B cell (primary cell): ENCODE results near the gene NCBP2. TPM values are rescaled to one million over a fixed set of nuclear protein-coding genes. Genes with fewer than 3 reads are reported as not detected.

Experiments
- ATAC-seq: fragments of 200-7000 bp; cut with Tn5 transposase; one replicate; pipeline ENCODE4 v1.10.0; 2021; ENCODE audit warnings: low read depth, mild to moderate bottlenecking, moderate number of reproducible peaks, moderate library complexity
- CTCF ChIA-PET: fragments of 350-600 bp; sonication (Branson Sonifier 250); formaldehyde crosslinking; loops from one replicate; lab custom pipeline; 2021; ENCODE audit warnings: antibody characterized with exemption, inconsistent platforms; lab: Charles Lee
- POLR2A ChIA-PET: fragments of 350-600 bp; sonication (Branson Sonifier 250); formaldehyde crosslinking; loops from one replicate; lab custom pipeline; 2021; ENCODE audit warnings: antibody characterized with exemption; lab: Charles Lee
- DNase-seq: peaks from one replicate; pipeline ENCODE4 v3.0.0; 2013
- H2AFZ ChIP-seq: 2 replicates; pipeline ENCODE4 v1.6.1; 2012; ENCODE audit warnings: mild to moderate bottlenecking, low read depth, low read length; ENCODE audit not compliant: insufficient read depth, poor library complexity, severe bottlenecking
- H3K27ac ChIP-seq, 2 donors: 1 replicate in 1 of 2; 2 replicates in 1 of 2; pipeline ENCODE4 v1.5.1; 2012 to 2013; ENCODE audit warnings: low read length in 2 of 2, mild to moderate bottlenecking in 2 of 2, moderate library complexity in 1 of 2
- H3K27me3 ChIP-seq, 4 experiments: fragments of 200-600 bp in 1 of 4; sonication (generic) in 1 of 4; replicated peaks in 1 of 4; 1 replicate in 2 of 4; 2 replicates in 2 of 4; pipeline versions ENCODE4 v1.6.1 to v1.7.0; 2013 to 2016; ENCODE audit warnings: low read length in 3 of 4, mild to moderate bottlenecking in 2 of 4, mixed read lengths in 1 of 4, moderate library complexity in 1 of 4; ENCODE audit not compliant: insufficient read depth in 4 of 4, control insufficient read depth in 3 of 4; ENCODE audit errors: control extremely low read depth in 1 of 4
- H3K36me3 ChIP-seq, 2 experiments: replicated peaks in 1 of 2; 1 replicate in 1 of 2; 2 replicates in 1 of 2; pipeline versions ENCODE4 v1.6.1 to v1.7.1; 2013; ENCODE audit warnings: low read length in 1 of 2; ENCODE audit not compliant: insufficient read depth in 2 of 2, control insufficient read depth in 1 of 2; ENCODE audit errors: control extremely low read depth in 1 of 2, extremely low read depth in 1 of 2
- H3K4me1 ChIP-seq, 2 donors: fragments of 200-600 bp in 1 of 2; sonication (generic) in 1 of 2; 1 replicate in 1 of 2; 2 replicates in 1 of 2; pipeline versions ENCODE4 v1.5.1 to v1.6.1; 2013 to 2017; ENCODE audit warnings: low read length in 2 of 2; ENCODE audit not compliant: control insufficient read depth in 2 of 2, insufficient read depth in 2 of 2
- H3K4me2 ChIP-seq: replicated peaks from 2 replicates; pipeline ENCODE3; 2012; ENCODE audit warnings: mild to moderate bottlenecking, low read depth, low read length; ENCODE audit not compliant: poor library complexity, severe bottlenecking
- H3K4me3 ChIP-seq, 5 experiments: fragments of 200-600 bp in 1 of 5; sonication (generic) in 1 of 5; 1 replicate in 3 of 5; 2 replicates in 2 of 5; pipeline versions ENCODE4 v1.5.1 to v1.7.0; 2011 to 2016; ENCODE audit warnings: low read length in 4 of 5, mild to moderate bottlenecking in 4 of 5, low read depth in 2 of 5, control low read depth in 1 of 5, moderate library complexity in 1 of 5; ENCODE audit not compliant: insufficient read depth in 1 of 5; ENCODE audit errors: control extremely low read depth in 1 of 5, extremely low read depth in 1 of 5
- H3K79me2 ChIP-seq: fragments of 200-600 bp; sonication (generic); one replicate; pipeline ENCODE4 v1.6.0; 2016; ENCODE audit warnings: low read length; ENCODE audit not compliant: control insufficient read depth, insufficient read depth
- H3K9ac ChIP-seq: fragments of 200-600 bp; sonication (generic); 2 replicates; pipeline ENCODE4 v1.6.1; 2017; ENCODE audit warnings: mild to moderate bottlenecking, low read length, moderate library complexity
- H3K9me3 ChIP-seq, 3 donors: one replicate each; pipeline versions ENCODE4 v1.6.1 to v1.7.1; 2013; ENCODE audit warnings: low read length in 2 of 3; ENCODE audit not compliant: control insufficient read depth in 2 of 3, insufficient read depth in 1 of 3; ENCODE audit errors: control extremely low read depth in 1 of 3
- H4K20me1 ChIP-seq: 2 replicates; pipeline ENCODE4 v1.6.0; 2012; ENCODE audit warnings: mild to moderate bottlenecking, low read length; ENCODE audit not compliant: insufficient read depth, control insufficient read depth, poor library complexity, severe bottlenecking
- H3K27ac Mint-ChIP-seq: one replicate; pipeline ENCODE4 v1.8.0; 2021; ENCODE audit warnings: mixed read lengths
- H3K27me3 Mint-ChIP-seq: one replicate; pipeline ENCODE4 v1.8.0; 2021; ENCODE audit warnings: mixed read lengths
- H3K4me1 Mint-ChIP-seq: one replicate; pipeline ENCODE4 v1.8.0; 2021; ENCODE audit warnings: mixed read lengths
- H3K4me3 Mint-ChIP-seq: one replicate; pipeline ENCODE4 v1.8.0; 2021; ENCODE audit warnings: mixed read lengths
- H3K9me3 Mint-ChIP-seq: one replicate; pipeline ENCODE4 v1.8.0; 2022; ENCODE audit warnings: mixed read lengths; ENCODE audit not compliant: insufficient read depth
- EZH2 ChIP-seq: IDR thresholded peaks from 2 replicates; pipeline ENCODE4 v1.6.1; 2012; ENCODE audit warnings: borderline replicate concordance, low read depth, mild to moderate bottlenecking, moderate library complexity, low read length; ENCODE audit not compliant: insufficient read depth, poor library complexity, severe bottlenecking
- WGBS: methylation state at CpG from one replicate; pipeline ENCODE4 v1.1.5; 2013; ENCODE audit warnings: missing lambda C conversion rate; ENCODE audit not compliant: insufficient coverage; 5-methylcytosine and 5-hydroxymethylcytosine counted together
- intact Hi-C: fragments of 100-400 bp; cut with micrococcal nuclease; formaldehyde crosslinking; loops from one replicate; pipeline ENCODE4 v1.10.0; 2022
- polyA plus RNA-seq: library from polyadenylated mRNA; depleted of rRNA; stranded (reverse); fragments of >200 nt; gene quantifications from 2 replicates; pipeline ENCODE4 v1.2.3, GENCODE V29; 2012
- total RNA-seq, 2 donors: library from RNA; stranded (reverse); fragments of 120-200 nt in 1 of 2; gene quantifications; 1 replicate in 1 of 2; 2 replicates in 1 of 2; pipeline versions ENCODE4 v1.2.3 to v1.2.4, GENCODE V29; 2013 to 2022
- TF ChIP-seq, protein P1 (sequence below): fragments of 200-600 bp; IDR thresholded peaks from one replicate; pipeline ENCODE4 v1.8.0; 2022; ENCODE audit warnings: antibody characterized with exemption, mild to moderate bottlenecking

The NCBP2 gene
- total and polyA plus RNA-seq, 2 donors (not counting 1 experiment from before 2014, with no cell fraction given) = 25.5 to 95.0 TPM

DNA sequence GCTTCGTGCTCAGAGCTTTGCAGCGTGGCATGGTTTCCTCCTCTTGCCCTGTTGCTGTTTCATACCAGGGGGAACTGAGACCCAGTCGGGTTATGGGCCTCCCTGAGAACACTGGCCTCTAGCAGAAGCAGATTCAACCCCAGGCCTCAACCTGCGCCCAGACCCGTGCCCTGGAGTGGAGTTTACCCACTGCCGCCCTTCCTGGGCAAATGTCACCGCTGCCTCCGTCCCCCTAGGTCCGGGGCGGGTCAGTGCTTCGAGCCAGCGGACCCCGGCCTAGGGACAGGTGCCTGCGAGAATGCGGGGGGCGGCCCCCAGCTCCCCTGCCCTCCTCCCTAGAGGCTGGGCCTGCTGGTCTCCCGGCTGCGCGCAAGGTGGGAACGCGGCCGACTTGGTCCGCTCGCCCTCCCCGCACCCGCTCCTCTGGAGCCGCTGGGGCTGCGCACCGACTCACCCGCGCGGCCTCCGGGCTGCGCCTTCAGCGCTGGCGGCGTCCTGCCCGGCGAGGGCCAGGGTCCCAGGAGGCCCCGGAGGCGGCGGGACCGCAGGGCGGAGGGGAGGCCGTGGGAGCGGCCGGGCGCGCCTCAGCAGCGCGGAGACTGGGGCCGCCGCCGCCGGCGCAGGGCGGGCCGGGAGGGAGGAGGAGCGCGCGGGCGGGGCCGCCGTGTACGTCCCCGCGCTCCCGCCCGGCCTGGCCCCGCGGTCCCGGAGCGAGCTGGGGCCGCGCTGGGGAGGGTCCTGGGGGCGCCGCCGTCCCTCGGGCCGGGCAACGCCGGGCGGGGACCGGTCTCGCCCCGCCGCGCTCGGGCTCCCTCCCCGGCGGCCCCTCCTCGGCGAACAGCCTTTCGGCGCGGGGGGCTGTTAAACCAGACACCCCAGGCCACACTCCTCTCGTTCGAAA, 26.2 kb upstream of the NCBP2 start, which contains the start of gene PIGZ:
TSS of gene PIGZ (minus strand) at position 601 of the 901 bp plus-strand sequence. CDS start 16,802 bp downstream, outside the sequence.
- peak within 1 kb of the TSS; percentile 76 for H3K9ac ChIP-seq
- no peaks in the 10 kb centered on the region for H3K9me3 ChIP-seq
- CTCF ChIA-PET = interaction anchor here (1.1 to 5.4 kb wide), 5 partner anchors 43 to 434 kb away, joined by 3 to 66 read pairs (median 5); no protein-coding TSS in a partner anchor
- no peaks in the 10 kb centered on the region for H3K79me2 ChIP-seq
- H2AFZ ChIP-seq = peak within 1 kb of the TSS; percentile 90
- peak within 1 kb of the TSS; percentile 98 for H3K4me2 ChIP-seq
- H3K4me3 Mint-ChIP-seq = peak within 1 kb of the TSS; percentile 89
- H3K9me3 Mint-ChIP-seq = no peaks in the 10 kb centered on the region
- H3K4me3 ChIP-seq = peak within 1 kb of the TSS; percentile 46 to 82 (median 68)
- 2% methylated on average over 98 of the region's 98 CpGs for WGBS
- no peaks in the 10 kb centered on the region for H4K20me1 ChIP-seq
- peaks cover 0 to 4% (median 1%) of the 10 kb centered on the region in 4 experiments for H3K27me3 ChIP-seq
- TF ChIP-seq, protein P1, sequence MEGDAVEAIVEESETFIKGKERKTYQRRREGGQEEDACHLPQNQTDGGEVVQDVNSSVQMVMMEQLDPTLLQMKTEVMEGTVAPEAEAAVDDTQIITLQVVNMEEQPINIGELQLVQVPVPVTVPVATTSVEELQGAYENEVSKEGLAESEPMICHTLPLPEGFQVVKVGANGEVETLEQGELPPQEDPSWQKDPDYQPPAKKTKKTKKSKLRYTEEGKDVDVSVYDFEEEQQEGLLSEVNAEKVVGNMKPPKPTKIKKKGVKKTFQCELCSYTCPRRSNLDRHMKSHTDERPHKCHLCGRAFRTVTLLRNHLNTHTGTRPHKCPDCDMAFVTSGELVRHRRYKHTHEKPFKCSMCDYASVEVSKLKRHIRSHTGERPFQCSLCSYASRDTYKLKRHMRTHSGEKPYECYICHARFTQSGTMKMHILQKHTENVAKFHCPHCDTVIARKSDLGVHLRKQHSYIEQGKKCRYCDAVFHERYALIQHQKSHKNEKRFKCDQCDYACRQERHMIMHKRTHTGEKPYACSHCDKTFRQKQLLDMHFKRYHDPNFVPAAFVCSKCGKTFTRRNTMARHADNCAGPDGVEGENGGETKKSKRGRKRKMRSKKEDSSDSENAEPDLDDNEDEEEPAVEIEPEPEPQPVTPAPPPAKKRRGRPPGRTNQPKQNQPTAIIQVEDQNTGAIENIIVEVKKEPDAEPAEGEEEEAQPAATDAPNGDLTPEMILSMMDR = no peak
- no peak for TF ChIP-seq EZH2
- no peak within 1 kb of the TSS for H3K27ac ChIP-seq
- peaks cover 5 to 13% of the 10 kb centered on the region in 2 donors for H3K4me1 ChIP-seq
- peaks cover 21% of the 10 kb centered on the region for H3K4me1 Mint-ChIP-seq
- peak; percentile 68 for DNase-seq
- intact Hi-C loops = loop anchor here (1.0 to 2.0 kb wide), 3 partner anchors 26 to 256 kb away; partner anchors contain the start of genes CEP19, NCBP2, PIGX and SENP5
- POLR2A ChIA-PET = interaction anchor here (0.7 to 1.7 kb wide), 2 partner anchors 26 to 29 kb away, joined by 3 to 8 read pairs; partner anchors contain the start of gene NCBP2
- peaks cover 5% of the 10 kb centered on the region for H3K27me3 Mint-ChIP-seq
- H3K36me3 ChIP-seq = no peaks in the 10 kb centered on the region
- peak within 1 kb of the TSS; percentile 50 for H3K27ac Mint-ChIP-seq
- ATAC-seq = peak; percentile 66
